ENCODE measurements around the gene REXO5. TPM values are rescaled to one million over a fixed set of nuclear protein-coding genes. Genes with fewer than 3 reads are reported as not detected.
A peak's percentile ranks its signal among the peaks of the same experiment; 100 is the strongest.

REXO5 gene
- total and polyA plus RNA-seq, 2 donors (not counting 3 experiments of a cell fraction or from before 2014, with no cell fraction given) = 2.3 to 11.5 TPM

- Histone ChIP-seq H3K9ac (replicated peaks; ENCODE audit: extremely low read depth, insufficient read depth, low read length) (peak overlapping the region; percentile 82), H3K4me2 (ENCODE audit: insufficient read depth, low read length) (peak overlapping the region; percentile 35), H3K79me2 (ENCODE audit: control insufficient read depth, insufficient read depth, low read length) (peaks cover 87% of the 10 kb centered on the region), H2AFZ (ENCODE audit: low read depth, low read length) (no peak overlapping the region), H3K9me3 (replicated peaks; ENCODE audit: control insufficient read depth, insufficient read depth, low read length) (no peaks in the 10 kb centered on the region), H3K4me1 (ENCODE audit: control insufficient read depth, extremely low read depth, insufficient read depth, low read length) (peaks cover 55% of the 10 kb centered on the region), H3K4me3 (replicated peaks in 1 of 3; ENCODE audit: insufficient read depth in 1 of 3, low read depth in 1 of 3, low read length in 3 of 3) (no peak overlapping the region), H3K27ac (ENCODE audit: insufficient read depth, low read depth, low read length) (peak overlapping the region; percentile 97), H4K20me1 (replicated peaks; ENCODE audit: control insufficient read depth, extremely low read depth, insufficient read depth, low read length) (no peaks in the 10 kb centered on the region), H3K36me3 (ENCODE audit: control insufficient read depth in 2 of 2, extremely low read depth in 1 of 2, insufficient read depth in 2 of 2, low read length in 2 of 2) (peaks cover 4 to 10% of the 10 kb centered on the region in 2 experiments), H3K27me3 (ENCODE audit: control insufficient read depth in 2 of 2, insufficient read depth in 2 of 2, low read length in 2 of 2) (no peaks in the 10 kb centered on the region), H3K9me1 (replicated peaks; ENCODE audit: control insufficient read depth, extremely low read depth, insufficient read depth, low read length) (no peaks in the 10 kb centered on the region)
- FAIRE-seq (peak; percentile 93), DNase-seq (ENCODE audit: low read depth, low spot score) (peak; percentile 90)
- TF ChIP-seq GATA2 (IDR thresholded peaks at IDR 0.05; ENCODE audit: insufficient read depth, insufficient read length, low read depth, low read length) (peak; percentile 81), POLR2AphosphoS5 (IDR thresholded peaks at IDR 0.05; ENCODE audit: insufficient read depth, low read depth, low read length) (peak; percentile 91), MYC (IDR thresholded peaks at IDR 0.05; ENCODE audit: low read depth, low read length) (peak; percentile 87), POLR2A (IDR thresholded peaks at IDR 0.05; ENCODE audit: low read depth, low read length) (peak; percentile 42), EZH2 (IDR thresholded peaks at IDR 0.05; ENCODE audit: borderline replicate concordance, low read depth, low read length, severe bottlenecking) (no peak), JUN (IDR thresholded peaks at IDR 0.05; ENCODE audit: borderline replicate concordance, insufficient read depth, insufficient read length, low read depth) (peak; percentile 70), FOS (IDR thresholded peaks at IDR 0.05; ENCODE audit: borderline replicate concordance, insufficient read depth, low read length) (peak; percentile 84)
- TF ChIP-seq, protein P1, sequence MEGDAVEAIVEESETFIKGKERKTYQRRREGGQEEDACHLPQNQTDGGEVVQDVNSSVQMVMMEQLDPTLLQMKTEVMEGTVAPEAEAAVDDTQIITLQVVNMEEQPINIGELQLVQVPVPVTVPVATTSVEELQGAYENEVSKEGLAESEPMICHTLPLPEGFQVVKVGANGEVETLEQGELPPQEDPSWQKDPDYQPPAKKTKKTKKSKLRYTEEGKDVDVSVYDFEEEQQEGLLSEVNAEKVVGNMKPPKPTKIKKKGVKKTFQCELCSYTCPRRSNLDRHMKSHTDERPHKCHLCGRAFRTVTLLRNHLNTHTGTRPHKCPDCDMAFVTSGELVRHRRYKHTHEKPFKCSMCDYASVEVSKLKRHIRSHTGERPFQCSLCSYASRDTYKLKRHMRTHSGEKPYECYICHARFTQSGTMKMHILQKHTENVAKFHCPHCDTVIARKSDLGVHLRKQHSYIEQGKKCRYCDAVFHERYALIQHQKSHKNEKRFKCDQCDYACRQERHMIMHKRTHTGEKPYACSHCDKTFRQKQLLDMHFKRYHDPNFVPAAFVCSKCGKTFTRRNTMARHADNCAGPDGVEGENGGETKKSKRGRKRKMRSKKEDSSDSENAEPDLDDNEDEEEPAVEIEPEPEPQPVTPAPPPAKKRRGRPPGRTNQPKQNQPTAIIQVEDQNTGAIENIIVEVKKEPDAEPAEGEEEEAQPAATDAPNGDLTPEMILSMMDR (IDR thresholded peaks at IDR 0.05; ENCODE audit: extremely low read depth in 1 of 2, insufficient read depth in 1 of 2, low read depth in 1 of 2, low read length in 2 of 2) = no peak
- TF ChIP-seq, protein P2, sequence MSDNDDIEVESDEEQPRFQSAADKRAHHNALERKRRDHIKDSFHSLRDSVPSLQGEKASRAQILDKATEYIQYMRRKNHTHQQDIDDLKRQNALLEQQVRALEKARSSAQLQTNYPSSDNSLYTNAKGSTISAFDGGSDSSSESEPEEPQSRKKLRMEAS (IDR thresholded peaks at IDR 0.05; ENCODE audit: insufficient read depth, insufficient read length) = no peak
- intact Hi-C loops (cut with micrococcal nuclease) (loop anchor here (1.0 to 5.0 kb wide), 3 partner anchors 12 to 216 kb away; partner anchors contain the start of genes DCUN1D3 and LYRM1), dilution Hi-C loops (cut with MboI; ENCODE audit: extremely low pct_ligation_motif_present, low sequenced_read_pairs) (no loop called here)
- BruUV-seq (replicated peaks) = no TSS peak
- CTCF ChIA-PET = interaction anchor here (0.9 to 6.4 kb wide), 11 partner anchors 9 to 60 kb away, joined by 3 to 37 read pairs (median 5); partner anchors contain the start of genes ERI2, LYRM1 and REXO5
- POLR2A ChIA-PET = interaction anchor here (1.5 kb wide), 1 partner anchor 34 kb away, joined by 12 read pairs; the partner anchor contains the start of genes DCUN1D3 and LYRM1
Measured at GRCh38 chr16:20866145-20866772, 59.9 kb downstream of the REXO5 start.

All from endothelial cell of umbilical vein (primary cell).